Osteoblast (primary cell): ENCODE data around the gene SGCG. TPM values are rescaled to one million over a fixed set of nuclear protein-coding genes. Genes with fewer than 3 reads are reported as not detected.

Experiments used
- DNase-seq: peaks from one replicate; pipeline ENCODE4 v3.0.0; 2011; ENCODE audit warnings: low spot score, mixed read lengths; ENCODE audit not compliant: insufficient read length; ENCODE audit errors: missing footprints
- H2AFZ ChIP-seq: 2 replicates; pipeline ENCODE4 v1.6.0; 2011; ENCODE audit warnings: mild to moderate bottlenecking, low read length
- H3K27ac ChIP-seq: 2 replicates; pipeline ENCODE4 v1.5.1; 2011; ENCODE audit warnings: mild to moderate bottlenecking, low read depth, low read length, moderate library complexity
- H3K27me3 ChIP-seq: 2 replicates; pipeline ENCODE4 v1.6.0; 2012; ENCODE audit warnings: mild to moderate bottlenecking, control low read depth, inconsistent platforms, low read length, moderate library complexity; ENCODE audit not compliant: insufficient read depth
- H3K36me3 ChIP-seq: 2 replicates; pipeline ENCODE4 v1.5.1; 2011; ENCODE audit warnings: mild to moderate bottlenecking, low read length, control low read depth, moderate library complexity; ENCODE audit not compliant: insufficient read depth
- H3K4me1 ChIP-seq: 2 replicates; pipeline ENCODE4 v1.5.1; 2011; ENCODE audit warnings: mild to moderate bottlenecking, low read length, control low read depth, moderate library complexity; ENCODE audit not compliant: insufficient read depth
- H3K4me2 ChIP-seq: 2 replicates; pipeline ENCODE4 v1.6.0; 2011; ENCODE audit warnings: mild to moderate bottlenecking, low read length; ENCODE audit not compliant: insufficient read depth
- H3K4me3 ChIP-seq: fragments of 200-600 bp; sonication (generic); 3 replicates; pipeline ENCODE4 v1.5.1; 2012; ENCODE audit warnings: mild to moderate bottlenecking, low read length, inconsistent platforms; ENCODE audit not compliant: insufficient read depth
- H3K79me2 ChIP-seq: 2 replicates; pipeline ENCODE4 v1.6.0; 2012; ENCODE audit warnings: mild to moderate bottlenecking, low read length, control low read depth, inconsistent platforms; ENCODE audit not compliant: insufficient read depth
- H3K9me3 ChIP-seq: 2 replicates; pipeline ENCODE4 v1.5.1; 2011; ENCODE audit warnings: low read depth, low read length, control low read depth
- H4K20me1 ChIP-seq: 2 replicates; pipeline ENCODE4 v1.6.0; 2012; ENCODE audit warnings: mild to moderate bottlenecking, low read length, control low read depth; ENCODE audit not compliant: insufficient read depth
- CTCF ChIP-seq: IDR thresholded peaks from 2 replicates; pipeline ENCODE4 v1.5.1; 2011; ENCODE audit warnings: mild to moderate bottlenecking, low read depth, low read length, moderate library complexity; ENCODE audit errors: extremely low read depth
- total RNA-seq: library from RNA; depleted of rRNA; stranded (reverse); fragments of >200 nt; gene quantifications from 2 replicates; pipeline ENCODE4 v1.2.3, GENCODE V29; 2012

Gene SGCG
- total RNA-seq, 1 donor: 1.4 TPM

DNA sequence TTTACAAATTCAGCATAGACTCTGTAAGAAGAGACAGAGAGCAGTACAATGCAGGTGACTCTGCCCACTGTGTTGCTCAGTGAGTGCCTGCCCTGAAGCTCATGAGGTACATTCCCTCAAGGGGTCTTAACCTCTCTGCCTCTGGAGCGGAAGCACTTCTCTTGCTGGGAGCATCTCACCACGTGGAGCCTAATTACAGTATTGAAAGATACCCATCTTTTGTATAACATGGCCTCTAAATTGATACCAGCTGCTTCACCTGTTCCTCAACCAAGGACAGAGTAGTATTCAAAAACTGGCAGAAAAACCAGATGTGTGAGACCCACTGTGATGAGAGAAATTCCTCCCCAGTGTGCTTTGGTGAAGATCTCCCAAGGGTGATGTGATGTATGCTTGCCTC lies 175.6 kb downstream of the SGCG start:
- H3K9me3 ChIP-seq: no peaks in the 10 kb centered on the region
- no peaks in the 10 kb centered on the region for H3K4me1 ChIP-seq
- no peak overlapping the region for H3K27ac ChIP-seq
- H3K79me2 ChIP-seq: peaks cover 58% of the 10 kb centered on the region
- no peak overlapping the region for H3K4me2 ChIP-seq
- peaks cover 3% of the 10 kb centered on the region for H4K20me1 ChIP-seq
- no peak overlapping the region for H3K4me3 ChIP-seq
- peaks cover 83% of the 10 kb centered on the region for H3K36me3 ChIP-seq
- no peaks in the 10 kb centered on the region for H3K27me3 ChIP-seq
- DNase-seq: no peak
- no peak overlapping the region for H2AFZ ChIP-seq
- no peak for TF ChIP-seq CTCF

DNA sequence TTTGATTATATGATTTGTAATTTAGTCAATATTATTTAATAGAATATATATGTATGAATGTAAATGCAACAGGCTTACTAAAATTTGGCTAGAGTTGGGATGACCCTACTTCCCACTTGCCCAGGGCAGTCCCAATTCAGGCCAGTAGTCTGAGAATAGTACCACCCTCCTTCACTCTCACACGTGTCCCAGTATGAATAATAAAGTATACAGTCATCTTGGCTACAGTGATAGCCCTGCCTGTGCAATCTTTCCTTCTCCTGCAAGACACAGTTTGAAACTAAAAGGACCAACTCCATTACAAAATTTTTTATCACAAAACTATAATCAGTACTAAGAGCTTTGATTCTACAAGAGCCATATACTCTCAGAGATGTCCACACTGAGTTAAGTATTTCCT lies 176.6 kb downstream of the SGCG start:
- H3K79me2 ChIP-seq: peaks cover 56% of the 10 kb centered on the region
- peak; percentile 11 for TF ChIP-seq CTCF
- no peak overlapping the region for H3K4me3 ChIP-seq
- H3K4me1 ChIP-seq: no peaks in the 10 kb centered on the region
- no peak overlapping the region for H2AFZ ChIP-seq
- H3K27me3 ChIP-seq: no peaks in the 10 kb centered on the region
- no peak overlapping the region for H3K4me2 ChIP-seq
- H3K9me3 ChIP-seq: no peaks in the 10 kb centered on the region
- H3K36me3 ChIP-seq: peaks cover 83% of the 10 kb centered on the region
- H4K20me1 ChIP-seq: peaks cover 8% of the 10 kb centered on the region
- no peak for DNase-seq
- H3K27ac ChIP-seq: peak overlapping the region; percentile 8

DNA sequence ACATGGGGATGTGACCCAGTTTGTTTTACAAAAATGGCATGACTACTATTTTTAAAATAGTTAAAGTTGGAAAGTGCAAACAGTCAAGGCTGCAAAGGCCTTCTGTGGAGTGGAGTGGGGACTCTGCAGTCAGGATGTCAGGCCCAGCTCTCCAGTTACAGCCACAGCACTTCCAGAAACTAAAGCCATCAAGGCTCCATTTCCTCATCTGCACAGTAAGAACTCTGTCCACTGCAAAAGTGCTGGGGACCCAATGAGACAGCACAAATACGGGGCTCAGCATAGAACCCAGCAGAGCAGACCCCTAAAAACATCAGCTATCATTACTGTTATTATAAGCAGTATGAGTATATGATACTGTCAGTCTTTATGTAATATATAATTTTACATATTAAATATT lies 179.1 kb downstream of the SGCG start:
- DNase-seq: no peak
- Histone ChIP-seq H3K27me3 (no peaks in the 10 kb centered on the region), H3K4me2 (no peak overlapping the region), H3K9me3 (no peaks in the 10 kb centered on the region), H4K20me1 (peaks cover 8% of the 10 kb centered on the region), H2AFZ (no peak overlapping the region), H3K4me1 (no peaks in the 10 kb centered on the region), H3K36me3 (peaks cover 84% of the 10 kb centered on the region), H3K79me2 (peaks cover 43% of the 10 kb centered on the region), H3K27ac (peak overlapping the region; percentile 34), H3K4me3 (no peak overlapping the region)
- no peak for TF ChIP-seq CTCF

DNA sequence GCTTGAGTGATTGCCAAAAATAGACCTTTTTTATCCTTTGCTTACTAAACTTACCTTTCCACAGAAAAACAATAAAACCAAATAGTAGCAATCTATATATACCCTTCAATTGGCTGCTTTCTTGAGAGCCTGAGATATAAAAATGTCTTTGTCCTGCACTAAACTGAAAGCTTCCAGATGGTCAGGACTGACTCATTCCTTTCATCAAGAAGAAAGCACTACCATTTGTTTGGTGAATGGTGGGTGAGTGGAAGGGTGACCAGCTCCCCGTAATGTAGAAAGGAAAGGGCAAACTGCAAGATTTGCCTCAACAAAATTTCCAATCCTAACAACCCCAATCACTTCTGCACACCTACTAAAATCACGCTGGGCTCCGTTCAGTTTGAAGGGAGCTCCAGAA lies 184.9 kb downstream of the SGCG start:
- H4K20me1 ChIP-seq: peaks cover 10% of the 10 kb centered on the region
- H3K4me1 ChIP-seq: no peaks in the 10 kb centered on the region
- no peak overlapping the region for H3K27ac ChIP-seq
- H3K27me3 ChIP-seq: no peaks in the 10 kb centered on the region
- no peak for TF ChIP-seq CTCF
- no peak overlapping the region for H3K4me2 ChIP-seq
- peaks cover 89% of the 10 kb centered on the region for H3K36me3 ChIP-seq
- DNase-seq: no peak
- no peak overlapping the region for H3K4me3 ChIP-seq
- no peak overlapping the region for H2AFZ ChIP-seq
- no peaks in the 10 kb centered on the region for H3K9me3 ChIP-seq
- H3K79me2 ChIP-seq: peaks cover 59% of the 10 kb centered on the region
